Spleen (tissue), 7 donors: ENCODE measurements around the gene PMEL.

ENCODE experiments used
- CTCF ChIP-seq, 11 experiments: fragments of 200-600 bp in 7 of 11; fragments of 450-650 bp in 4 of 11; sonication (generic) in 4 of 11; IDR thresholded peaks in 8 of 11; conservative IDR thresholded peaks in 3 of 11; 1 replicate in 7 of 11; 2 replicates in 4 of 11; pipeline versions ENCODE4 v1.4.0 to v1.8.0; 2016 to 2021; ENCODE audit warnings: antibody characterized with exemption in 11 of 11, inconsistent platforms in 4 of 11, mild to moderate bottlenecking in 1 of 11
- POLR2A ChIP-seq, 3 donors: fragments of 450-650 bp; IDR thresholded peaks; one replicate each; pipeline ENCODE4 v1.5.1; 2017; ENCODE audit warnings: antibody characterized with exemption in 3 of 3, mild to moderate bottlenecking in 1 of 3
- donor health status: DM: no; HTN: no; CAD: no; lungs with moderate emphysema.
- donor health status: DM: no; HTN: no; CAD: no.
- donor health status: DM: no; HTN: no; CAD: no.

- TF ChIP-seq CTCF (IDR thresholded peaks at IDR 0.05 in 8 of 11, conservative IDR thresholded peaks at IDR 0.05 in 3 of 11), result no peak
- TF ChIP-seq POLR2A (IDR thresholded peaks at IDR 0.05), result no peak
Observed at GRCh38 chr12:55946553-55946952, 19.3 kb downstream of the PMEL start.
